NOMO-1 treated with dmso at 0.1 percent for 144 hours (cell line): ENCODE results near the gene MRPS35.

Experiments
- DNase-seq: peaks from one replicate; lab custom pipeline; 2025; ENCODE audit not compliant: unreplicated experiment; lab: John Stamatoyannopoulos, UW

MRPS35 gene

GRCh38 chr12:27802936-27803335 is 92.3 kb downstream of the MRPS35 start:
- no peak for DNase-seq

DNA sequence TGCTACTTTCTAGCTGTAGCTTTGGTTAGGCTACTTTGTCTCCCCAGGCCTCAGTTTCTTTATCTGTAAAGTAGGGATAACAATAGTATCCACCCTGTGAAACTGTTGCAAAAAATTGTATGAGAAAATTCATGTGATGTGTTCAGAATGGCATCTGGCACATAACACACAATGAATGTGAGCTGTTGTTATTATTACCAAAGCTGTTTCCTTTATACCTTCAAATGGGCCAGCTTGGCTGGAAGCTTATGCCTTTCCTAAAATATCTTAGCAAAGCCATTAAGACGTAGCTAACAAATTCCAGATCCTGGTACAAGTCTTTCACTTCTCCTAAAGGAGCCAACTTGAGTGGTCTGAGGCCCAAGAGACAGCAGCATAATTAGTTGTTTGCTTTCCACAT is 94.6 kb downstream of the MRPS35 start:
- DNase-seq, result no peak
